ENCODE results near the gene TEKT2. TPM values are rescaled to one million over a fixed set of nuclear protein-coding genes. Genes with fewer than 3 reads are reported as not detected.

Gene TEKT2
- total RNA-seq, 6 donors from 2014 or later = 0.69 to 24.3 (median 8.1) TPM

DNA sequence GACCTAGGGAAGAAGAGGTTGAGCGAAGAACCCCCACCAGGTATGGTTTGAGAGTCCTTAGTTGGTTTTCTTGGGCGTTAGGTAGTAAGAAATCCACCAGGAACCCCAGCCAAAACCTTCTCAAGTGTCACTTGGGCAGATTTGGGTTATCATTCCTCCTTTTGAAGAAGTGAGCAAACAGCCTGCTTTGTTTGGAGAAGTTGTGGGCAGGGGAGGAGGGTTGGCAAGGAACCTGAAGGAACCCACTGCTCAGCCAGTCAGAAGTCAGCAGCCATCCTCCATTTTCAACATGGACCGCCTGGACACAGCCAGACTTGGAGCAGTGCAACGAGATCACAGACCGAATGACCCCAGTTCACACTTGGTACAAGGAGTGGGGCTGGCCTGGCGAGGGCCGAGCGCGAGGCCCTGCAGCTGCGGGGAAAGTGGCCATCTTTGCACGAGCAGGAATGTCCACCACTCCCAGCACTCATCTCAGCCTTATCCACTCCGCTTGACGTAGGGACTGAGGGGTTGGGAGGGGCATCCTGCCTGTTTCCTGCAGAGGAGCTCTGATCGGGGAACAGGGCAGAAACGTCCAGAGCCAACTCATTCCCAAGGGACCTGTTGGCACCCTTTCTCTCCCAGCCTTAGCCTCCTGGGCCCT, 12.0 kb downstream of the TEKT2 start:
- ATAC-seq (ENCODE audit: low FRiP score in 2 of 2) = peak; percentile 35 to 76
- H3K27ac ChIP-seq = peak overlapping the region; percentile 45 to 78 (median 64)
- H3K4me1 ChIP-seq = peaks cover 10 to 48% (median 28%) of the 10 kb centered on the region in 4 donors
- TF ChIP-seq POLR2A (IDR thresholded peaks at IDR 0.05) = no peak
- no peak for TF ChIP-seq EP300 (IDR thresholded peaks at IDR 0.05)
- TF ChIP-seq POLR2AphosphoS5 (IDR thresholded peaks at IDR 0.05) = no peak
- TF ChIP-seq, protein P1, sequence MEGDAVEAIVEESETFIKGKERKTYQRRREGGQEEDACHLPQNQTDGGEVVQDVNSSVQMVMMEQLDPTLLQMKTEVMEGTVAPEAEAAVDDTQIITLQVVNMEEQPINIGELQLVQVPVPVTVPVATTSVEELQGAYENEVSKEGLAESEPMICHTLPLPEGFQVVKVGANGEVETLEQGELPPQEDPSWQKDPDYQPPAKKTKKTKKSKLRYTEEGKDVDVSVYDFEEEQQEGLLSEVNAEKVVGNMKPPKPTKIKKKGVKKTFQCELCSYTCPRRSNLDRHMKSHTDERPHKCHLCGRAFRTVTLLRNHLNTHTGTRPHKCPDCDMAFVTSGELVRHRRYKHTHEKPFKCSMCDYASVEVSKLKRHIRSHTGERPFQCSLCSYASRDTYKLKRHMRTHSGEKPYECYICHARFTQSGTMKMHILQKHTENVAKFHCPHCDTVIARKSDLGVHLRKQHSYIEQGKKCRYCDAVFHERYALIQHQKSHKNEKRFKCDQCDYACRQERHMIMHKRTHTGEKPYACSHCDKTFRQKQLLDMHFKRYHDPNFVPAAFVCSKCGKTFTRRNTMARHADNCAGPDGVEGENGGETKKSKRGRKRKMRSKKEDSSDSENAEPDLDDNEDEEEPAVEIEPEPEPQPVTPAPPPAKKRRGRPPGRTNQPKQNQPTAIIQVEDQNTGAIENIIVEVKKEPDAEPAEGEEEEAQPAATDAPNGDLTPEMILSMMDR (IDR thresholded peaks at IDR 0.05) = no peak
- H3K36me3 ChIP-seq = peaks cover 15 to 51% (median 40%) of the 10 kb centered on the region in 4 donors
- H3K9me3 ChIP-seq = no peaks in the 10 kb centered on the region
- no peaks in the 10 kb centered on the region for H3K27me3 ChIP-seq
- 46 to 70% methylated on average over 9 to 14 of the region's 15 CpGs for WGBS, 2 donors
- peak; percentile 56 to 86 for DNase-seq
- H3K4me3 ChIP-seq = peak overlapping the region in 1 of 4 donors; percentile 10

DNA sequence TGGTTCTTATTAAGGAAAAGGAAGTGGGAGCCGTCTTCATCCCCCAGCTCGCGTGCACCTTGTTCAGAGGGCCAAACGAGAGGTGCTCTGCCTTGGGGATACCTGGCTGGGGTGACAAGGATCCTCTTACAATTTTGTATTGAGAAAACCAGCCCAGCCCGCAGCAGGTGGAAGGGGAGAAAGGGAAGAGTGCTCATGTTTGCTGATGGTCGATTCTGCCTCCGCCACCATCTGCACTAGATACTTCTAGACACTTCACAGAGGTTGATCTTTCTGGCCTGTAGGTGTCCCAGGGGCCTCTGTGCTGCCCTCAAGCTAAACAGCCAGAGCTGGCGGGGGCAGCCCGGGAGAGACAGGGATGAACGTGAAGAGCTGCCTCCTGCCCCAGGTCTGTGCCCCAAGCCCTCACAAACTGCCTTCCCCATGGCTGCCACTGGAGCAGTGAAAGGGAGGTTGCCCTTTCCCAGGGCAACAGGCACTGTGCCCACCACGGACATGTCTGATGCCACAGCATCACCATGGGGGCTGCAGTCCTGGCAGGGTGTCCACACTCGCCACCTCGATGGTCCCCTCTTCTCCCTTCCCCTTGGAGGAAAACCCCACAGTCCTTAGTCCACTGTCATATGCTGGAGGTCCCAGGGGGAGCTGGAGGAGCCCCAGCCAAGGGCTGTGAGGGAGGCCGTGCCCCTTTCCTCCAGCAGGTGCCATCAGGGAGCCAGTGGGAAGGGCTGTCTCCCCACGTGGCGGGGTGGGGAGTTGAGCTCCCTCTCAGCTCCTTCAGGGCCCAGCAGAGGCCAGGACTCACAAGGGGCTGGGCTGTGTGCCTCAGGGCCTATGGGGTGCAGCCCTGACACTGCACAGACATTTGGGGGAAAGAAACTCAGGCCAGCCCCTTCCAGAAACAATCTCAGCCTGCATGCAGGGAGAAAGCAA, 12.9 kb downstream of the TEKT2 start:
- H3K36me3 ChIP-seq = peaks cover 15 to 42% (median 33%) of the 10 kb centered on the region in 4 donors
- TF ChIP-seq, protein P1 (IDR thresholded peaks at IDR 0.05) = peak in 1 of 6 experiments; percentile 21
- no peak for TF ChIP-seq EP300 (IDR thresholded peaks at IDR 0.05)
- no peak for TF ChIP-seq POLR2A (IDR thresholded peaks at IDR 0.05)
- no peak for TF ChIP-seq POLR2AphosphoS5 (IDR thresholded peaks at IDR 0.05)
- H3K27ac ChIP-seq = peak overlapping the region; percentile 45 to 78 (median 64)
- ATAC-seq (ENCODE audit: low FRiP score in 2 of 2) (no peak), DNase-seq (no peak)
- no peaks in the 10 kb centered on the region for H3K9me3 ChIP-seq
- peaks cover 7 to 43% (median 27%) of the 10 kb centered on the region in 4 donors for H3K4me1 ChIP-seq
- H3K27me3 ChIP-seq = no peaks in the 10 kb centered on the region
- 64 to 65% methylated on average over 9 to 15 of the region's 16 CpGs for WGBS, 2 donors
- no peak overlapping the region for H3K4me3 ChIP-seq

DNA sequence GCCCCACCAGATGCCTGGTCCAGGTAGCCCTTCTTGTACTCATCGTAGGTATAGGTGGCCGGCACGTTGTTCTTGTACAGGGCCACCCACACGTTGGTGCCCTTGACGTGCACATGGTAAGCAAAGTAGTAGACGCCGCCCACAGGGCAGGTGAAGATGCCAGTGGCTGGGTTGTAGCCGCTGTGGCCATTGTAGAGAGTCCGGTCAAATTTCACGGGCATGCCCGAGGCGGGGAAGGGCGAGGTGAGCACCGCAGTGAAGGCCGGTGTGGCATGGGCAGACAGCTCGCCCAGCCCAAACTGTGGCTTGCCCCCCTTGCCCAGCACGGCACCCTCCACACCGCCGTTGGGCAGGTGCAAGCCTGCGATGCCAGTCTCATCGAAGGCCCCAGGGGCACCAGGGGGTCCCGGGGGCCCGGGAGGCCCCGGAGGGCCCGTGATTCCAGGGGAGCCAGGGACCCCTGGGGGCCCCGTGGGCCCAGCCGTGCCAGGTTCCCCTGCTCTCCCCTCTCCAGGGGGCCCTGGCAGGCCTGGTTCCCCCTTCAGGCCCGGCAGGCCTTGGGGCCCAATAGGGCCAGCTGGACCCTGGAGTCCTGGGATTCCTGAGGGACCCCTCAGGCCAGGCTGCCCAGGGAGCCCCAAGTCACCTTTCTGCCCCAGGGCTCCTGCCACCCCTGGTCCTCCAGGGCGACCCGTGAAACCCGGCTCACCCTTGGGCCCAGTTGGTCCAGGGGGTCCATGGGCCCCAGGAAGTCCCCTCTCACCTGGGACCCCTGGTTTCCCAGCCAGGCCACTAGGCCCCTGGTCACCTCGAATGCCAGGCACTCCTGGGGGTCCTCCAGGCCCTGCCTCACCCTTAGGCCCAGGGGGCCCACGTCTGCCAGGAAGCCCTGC, 14.0 kb downstream of the TEKT2 start:
- no peaks in the 10 kb centered on the region for H3K27me3 ChIP-seq
- H3K9me3 ChIP-seq = no peaks in the 10 kb centered on the region
- peaks cover 7 to 41% (median 27%) of the 10 kb centered on the region in 4 donors for H3K4me1 ChIP-seq
- ATAC-seq (ENCODE audit: low FRiP score in 2 of 2) = no peak
- WGBS, 2 donors = 92 to 94% methylated on average over 4 to 33 of the region's 33 CpGs
- DNase-seq = peak in 1 of 2 donors; percentile 73
- peaks cover 12 to 30% (median 21%) of the 10 kb centered on the region in 4 donors for H3K36me3 ChIP-seq
- TF ChIP-seq POLR2A (IDR thresholded peaks at IDR 0.05) (no peak), EP300 (IDR thresholded peaks at IDR 0.05) (no peak), POLR2AphosphoS5 (IDR thresholded peaks at IDR 0.05) (no peak)
- TF ChIP-seq, protein P1 (IDR thresholded peaks at IDR 0.05) = no peak
- H3K4me3 ChIP-seq = no peak overlapping the region
- H3K27ac ChIP-seq = no peak overlapping the region

DNA sequence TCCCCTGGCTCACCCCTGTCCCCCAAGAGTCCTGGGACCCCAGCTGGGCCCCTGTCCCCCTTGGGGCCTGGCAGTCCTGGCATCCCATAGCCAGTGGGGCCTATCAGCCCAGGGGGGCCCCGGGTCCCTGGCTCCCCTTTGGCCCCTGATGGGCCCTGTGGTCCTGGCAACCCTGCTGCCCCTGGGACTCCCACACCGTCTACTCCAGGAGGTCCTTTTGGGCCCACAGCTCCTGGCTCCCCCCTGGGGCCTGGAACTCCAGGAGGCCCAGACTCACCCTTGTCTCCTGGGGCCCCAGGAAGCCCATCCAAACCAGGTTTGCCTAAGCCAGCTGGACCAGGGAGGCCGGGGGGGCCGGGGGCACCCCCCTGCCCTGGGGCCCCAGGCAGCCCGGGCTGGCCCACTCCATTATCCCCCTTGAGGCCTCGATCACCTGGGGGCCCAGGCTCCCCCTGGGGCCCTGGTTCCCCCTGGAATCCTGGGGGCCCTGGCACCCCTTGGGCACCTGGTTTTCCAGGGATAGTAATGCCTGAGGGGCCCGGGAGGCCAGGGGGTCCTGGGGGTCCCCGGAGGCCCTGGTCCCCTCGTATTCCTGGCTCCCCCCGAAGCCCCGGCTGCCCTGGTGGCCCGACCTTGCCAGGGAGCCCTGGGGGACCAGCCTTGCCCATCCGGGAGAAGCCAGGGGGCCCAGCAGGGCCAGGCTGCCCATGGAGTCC, 14.9 kb downstream of the TEKT2 start:
- no peak for TF ChIP-seq POLR2AphosphoS5 (IDR thresholded peaks at IDR 0.05)
- TF ChIP-seq POLR2A (IDR thresholded peaks at IDR 0.05) = no peak
- TF ChIP-seq EP300 (IDR thresholded peaks at IDR 0.05) = no peak
- TF ChIP-seq, protein P1 (IDR thresholded peaks at IDR 0.05) = no peak
- Histone ChIP-seq H3K27me3 (no peaks in the 10 kb centered on the region), H3K9me3 (no peaks in the 10 kb centered on the region), H3K27ac (no peak overlapping the region), H3K36me3 (peaks cover 4 to 22% (median 12%) of the 10 kb centered on the region in 4 donors), H3K4me3 (no peak overlapping the region), H3K4me1 (peaks cover 7 to 41% (median 27%) of the 10 kb centered on the region in 4 donors)
- DNase-seq (peak in 1 of 2 donors; percentile 73), ATAC-seq (ENCODE audit: low FRiP score in 2 of 2) (no peak)
- 73 to 100% methylated on average over 1 to 7 of the region's 13 CpGs for WGBS, 2 donors
